Lower leg skin (tissue), 4 donors: ENCODE data around the gene PCP2. TPM values are rescaled to one million over a fixed set of nuclear protein-coding genes. Genes with fewer than 3 reads are reported as not detected.

Experiments used
- DNase-seq, 2 donors: peaks; one replicate each; pipeline ENCODE4 v3.0.0-alpha.2; 2019; ENCODE audit warnings: low spot score in 2 of 2
- H3K4me3 ChIP-seq: fragments of 200-600 bp; sonication (generic); 2 replicates; pipeline ENCODE4 v1.5.1; 2017; ENCODE audit warnings: mild to moderate bottlenecking, low read depth; ENCODE audit not compliant: poor library complexity, severe bottlenecking
- POLR2A ChIP-seq, 2 donors: fragments of 450-650 bp; IDR thresholded peaks; one replicate each; pipeline ENCODE4 v1.6.1; 2016 to 2017; ENCODE audit warnings: antibody characterized with exemption in 2 of 2, mild to moderate bottlenecking in 1 of 2, moderate library complexity in 1 of 2
- WGBS, 2 donors: methylation state at CpG; one replicate each; pipeline ENCODE4 v1.1.5; 2018; 5-methylcytosine and 5-hydroxymethylcytosine counted together
- intact Hi-C: fragments of 100-400 bp; cut with DNase I; formaldehyde crosslinking; loops from one replicate; pipeline ENCODE4 v1.15.0; 2023; ENCODE audit warnings: low total_unique reads
- total RNA-seq, 4 donors: library from RNA; depleted of rRNA; stranded (reverse); fragments of >200 nt; gene quantifications; one replicate each; pipeline ENCODE4 v1.1.0, GENCODE V29; 2016
- TF ChIP-seq, protein P1 (sequence below), 3 donors: fragments of 450-650 bp; IDR thresholded peaks; one replicate each; pipeline ENCODE4 v1.5.1; 2016; ENCODE audit warnings: antibody characterized with exemption in 3 of 3, mild to moderate bottlenecking in 3 of 3, moderate library complexity in 2 of 3

The PCP2 gene
- total RNA-seq, 4 donors from 2014 or later = 1.1 to 6.5 (median 4.2) TPM; not detected in 1

DNA sequence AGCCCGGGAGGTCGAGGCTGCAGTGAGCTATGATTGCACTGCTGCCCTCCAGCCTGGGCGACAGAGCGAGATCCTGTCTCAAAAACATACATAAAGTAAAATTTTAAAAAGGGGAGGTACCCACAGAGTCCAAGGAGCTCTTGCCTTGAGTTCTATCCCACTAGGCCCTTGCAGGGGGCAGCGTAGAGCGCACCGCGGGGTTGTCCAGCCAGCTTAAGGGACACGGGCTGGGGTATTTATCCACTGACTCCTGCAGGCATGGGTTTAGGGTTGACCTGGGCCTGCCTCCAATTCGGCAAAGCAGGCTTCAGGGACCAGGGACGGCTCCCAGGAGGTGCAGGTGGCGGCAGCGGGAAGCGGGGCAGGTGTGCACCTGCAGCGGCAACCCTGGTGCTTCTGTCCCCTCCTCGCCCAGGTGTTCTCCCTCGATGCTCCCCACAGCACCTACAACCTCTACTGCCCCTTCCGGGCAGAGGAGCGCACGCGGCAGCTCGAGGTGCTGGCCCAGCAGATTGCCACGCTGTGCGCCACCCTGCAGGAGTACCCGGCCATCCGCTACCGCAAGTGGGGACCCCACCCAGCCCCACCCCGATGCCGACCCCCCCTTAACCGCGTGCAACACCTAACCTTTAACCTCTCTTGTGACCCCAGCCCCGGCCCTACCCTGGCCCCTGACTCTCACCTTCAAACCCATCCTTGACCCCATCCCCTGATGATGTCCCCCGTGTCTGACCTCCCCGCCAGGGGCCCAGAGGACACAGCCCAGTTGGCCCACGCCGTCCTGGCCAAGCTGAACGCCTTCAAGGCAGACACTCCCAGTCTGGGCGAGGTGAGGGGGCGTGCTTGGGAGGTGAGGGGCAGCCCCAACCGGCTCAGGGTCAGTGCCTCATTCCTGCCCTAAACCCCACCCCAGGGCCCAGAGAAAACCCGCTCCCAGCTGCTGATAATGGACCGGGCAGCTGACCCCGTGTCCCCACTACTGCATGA is 8.1 kb upstream of the PCP2 start:
- no peak for DNase-seq
- no peak for TF ChIP-seq POLR2A (IDR thresholded peaks at IDR 0.05)
- TF ChIP-seq, protein P1, sequence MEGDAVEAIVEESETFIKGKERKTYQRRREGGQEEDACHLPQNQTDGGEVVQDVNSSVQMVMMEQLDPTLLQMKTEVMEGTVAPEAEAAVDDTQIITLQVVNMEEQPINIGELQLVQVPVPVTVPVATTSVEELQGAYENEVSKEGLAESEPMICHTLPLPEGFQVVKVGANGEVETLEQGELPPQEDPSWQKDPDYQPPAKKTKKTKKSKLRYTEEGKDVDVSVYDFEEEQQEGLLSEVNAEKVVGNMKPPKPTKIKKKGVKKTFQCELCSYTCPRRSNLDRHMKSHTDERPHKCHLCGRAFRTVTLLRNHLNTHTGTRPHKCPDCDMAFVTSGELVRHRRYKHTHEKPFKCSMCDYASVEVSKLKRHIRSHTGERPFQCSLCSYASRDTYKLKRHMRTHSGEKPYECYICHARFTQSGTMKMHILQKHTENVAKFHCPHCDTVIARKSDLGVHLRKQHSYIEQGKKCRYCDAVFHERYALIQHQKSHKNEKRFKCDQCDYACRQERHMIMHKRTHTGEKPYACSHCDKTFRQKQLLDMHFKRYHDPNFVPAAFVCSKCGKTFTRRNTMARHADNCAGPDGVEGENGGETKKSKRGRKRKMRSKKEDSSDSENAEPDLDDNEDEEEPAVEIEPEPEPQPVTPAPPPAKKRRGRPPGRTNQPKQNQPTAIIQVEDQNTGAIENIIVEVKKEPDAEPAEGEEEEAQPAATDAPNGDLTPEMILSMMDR (IDR thresholded peaks at IDR 0.05) = no peak
- H3K4me3 ChIP-seq = no peak overlapping the region
- WGBS, 2 donors = 85 to 87% methylated on average over 38 to 41 of the region's 43 CpGs
- intact Hi-C loops = no loop called here

GRCh38 chr19:7640803-7641202 is 7.3 kb upstream of the PCP2 start:
- WGBS, 2 donors = 95% methylated on average over 11 of the region's 11 CpGs
- H3K4me3 ChIP-seq = no peak overlapping the region
- no peak for DNase-seq
- TF ChIP-seq, protein P1 (IDR thresholded peaks at IDR 0.05) = no peak
- no peak for TF ChIP-seq POLR2A (IDR thresholded peaks at IDR 0.05)
- intact Hi-C loops = no loop called here

- TF ChIP-seq, protein P1 (IDR thresholded peaks at IDR 0.05) = no peak
- no peak for TF ChIP-seq POLR2A (IDR thresholded peaks at IDR 0.05)
- intact Hi-C loops = no loop called here
- DNase-seq = no peak
- no peak overlapping the region for H3K4me3 ChIP-seq
- 94 to 95% methylated on average over 13 of the region's 13 CpGs for WGBS, 2 donors
These were observed 6.4 kb upstream of the PCP2 start for GRCh38 chr19:7639863-7640348.

DNA sequence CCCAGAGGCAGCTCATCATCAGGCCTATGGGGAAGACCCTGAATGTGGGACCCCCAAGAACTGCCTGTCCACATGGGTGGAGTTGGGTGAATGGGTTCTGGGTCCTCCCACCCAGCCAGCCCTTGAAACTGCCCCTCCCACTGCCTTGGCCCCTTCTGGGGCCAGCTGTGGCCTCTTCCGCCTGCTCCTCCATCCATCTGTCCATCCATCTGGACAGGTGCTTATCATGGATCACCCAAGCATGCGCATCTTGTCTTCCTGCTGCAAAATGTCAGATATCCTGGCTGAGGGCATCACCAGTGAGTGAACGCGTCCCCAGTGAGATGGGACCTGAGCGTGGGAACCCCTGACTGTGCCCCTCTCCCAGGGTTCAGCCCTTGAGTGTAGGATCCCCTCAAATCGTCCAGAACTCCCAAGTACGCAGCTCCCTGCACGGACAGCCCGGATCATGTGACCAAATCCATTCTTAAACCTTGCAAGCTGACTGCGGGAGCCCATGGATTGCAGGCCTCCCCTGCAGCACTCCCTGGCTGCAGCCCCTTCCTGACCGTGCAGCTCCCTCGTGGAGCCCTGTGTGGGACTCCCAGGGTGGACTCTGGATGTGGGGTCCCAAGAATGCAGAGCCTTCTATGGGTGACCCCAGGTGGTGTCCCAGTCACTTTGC is 5.4 kb upstream of the PCP2 start:
- TF ChIP-seq, protein P1 (IDR thresholded peaks at IDR 0.05) = no peak
- TF ChIP-seq POLR2A (IDR thresholded peaks at IDR 0.05) = no peak
- no peak for DNase-seq
- intact Hi-C loops = no loop called here
- no peak overlapping the region for H3K4me3 ChIP-seq
- 76 to 85% methylated on average over 7 to 12 of the region's 12 CpGs for WGBS, 2 donors

GRCh38 chr19:7637374-7638256 is 4.1 kb upstream of the PCP2 start:
- TF ChIP-seq, protein P1 (IDR thresholded peaks at IDR 0.05) = no peak
- no peak for TF ChIP-seq POLR2A (IDR thresholded peaks at IDR 0.05)
- DNase-seq = no peak
- peak overlapping the region; percentile 29 for H3K4me3 ChIP-seq
- 38 to 45% methylated on average over 27 to 30 of the region's 30 CpGs for WGBS, 2 donors
- intact Hi-C loops = no loop called here
